Measurements from ENCODE around the gene TNNC2.
"Not testable (repeated sequence)": the region's sequence is repeated elsewhere in the genome, so short reads cannot be mapped to it uniquely, and the experiment has no call there.

TNNC2 gene

GRCh38 chr20:45827030-45827652 is at the start of gene TNNC2:
TSS of gene TNNC2 (minus strand) at chr20:45827312. CDS start at chr20:45827248, 64 bp downstream.
- no peak for TF ChIP-seq CTCF (conservative IDR thresholded peaks at IDR 0.05)
- no peak within 1 kb of the TSS for H3K27ac ChIP-seq

- no peak overlapping the region for H3K27ac ChIP-seq
Measured at GRCh38 chr20:45874576-45874975, 47.5 kb upstream of the TNNC2 start.

GRCh38 chr20:45874104-45874481 is 47.0 kb upstream of the TNNC2 start:
- not testable (repeated sequence) for H3K27ac ChIP-seq

More at GRCh38 chr20:45874576-45874975, 47.5 kb upstream of the TNNC2 start:
- TF ChIP-seq CTCF (conservative IDR thresholded peaks at IDR 0.05), result no peak

GRCh38 chr20:45873409-45874103 is 46.4 kb upstream of the TNNC2 start:
- no peak for TF ChIP-seq CTCF (conservative IDR thresholded peaks at IDR 0.05)
- H3K27ac ChIP-seq, result no peak overlapping the region

GRCh38 chr20:45872626-45873025 is 45.5 kb upstream of the TNNC2 start:
- H3K27ac ChIP-seq, result no peak overlapping the region
- TF ChIP-seq CTCF (conservative IDR thresholded peaks at IDR 0.05), result no peak

GRCh38 chr20:45867819-45868176 is 40.7 kb upstream of the TNNC2 start:
- no peak for TF ChIP-seq CTCF (conservative IDR thresholded peaks at IDR 0.05)
- H3K27ac ChIP-seq, result no peak overlapping the region

- H3K27ac ChIP-seq, result no peak overlapping the region
Measured at GRCh38 chr20:45867136-45867818, 40.2 kb upstream of the TNNC2 start.

More at GRCh38 chr20:45867136-45867818, 40.2 kb upstream of the TNNC2 start:
- TF ChIP-seq CTCF (conservative IDR thresholded peaks at IDR 0.05), result no peak

All from VCaP (cell line).